ENCODE measurements around the gene TXNRD2. TPM values are rescaled to one million over a fixed set of nuclear protein-coding genes. Genes with fewer than 3 reads are reported as not detected.

TXNRD2 gene
- total RNA-seq, 4 donors from 2014 or later, result 16.7 to 33.1 (median 20.3) TPM

DNA sequence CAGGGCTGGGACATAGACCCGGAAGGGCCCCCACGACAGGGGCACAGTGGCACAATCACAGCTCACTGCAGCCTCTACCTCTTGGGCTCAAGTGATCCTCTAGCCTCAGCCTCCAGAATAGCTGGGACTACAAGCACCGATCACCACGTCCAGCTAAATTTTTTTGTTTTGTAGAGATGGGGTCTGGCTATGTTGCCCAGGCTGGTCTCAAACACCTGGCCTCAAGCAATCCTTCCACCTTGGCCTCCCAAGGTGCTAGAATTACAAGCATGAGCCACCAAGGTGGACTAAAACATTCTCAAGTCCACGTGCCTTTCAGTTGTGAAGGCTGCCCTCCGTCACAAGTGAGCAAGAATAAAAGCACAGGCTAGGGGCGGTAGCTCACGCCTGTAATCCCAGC lies 10.1 kb downstream of the TXNRD2 start:
- TF ChIP-seq EP300 (IDR thresholded peaks at IDR 0.05) (no peak), POLR2AphosphoS5 (IDR thresholded peaks at IDR 0.05) (no peak), POLR2A (IDR thresholded peaks at IDR 0.05) (no peak)
- TF ChIP-seq, protein P1, sequence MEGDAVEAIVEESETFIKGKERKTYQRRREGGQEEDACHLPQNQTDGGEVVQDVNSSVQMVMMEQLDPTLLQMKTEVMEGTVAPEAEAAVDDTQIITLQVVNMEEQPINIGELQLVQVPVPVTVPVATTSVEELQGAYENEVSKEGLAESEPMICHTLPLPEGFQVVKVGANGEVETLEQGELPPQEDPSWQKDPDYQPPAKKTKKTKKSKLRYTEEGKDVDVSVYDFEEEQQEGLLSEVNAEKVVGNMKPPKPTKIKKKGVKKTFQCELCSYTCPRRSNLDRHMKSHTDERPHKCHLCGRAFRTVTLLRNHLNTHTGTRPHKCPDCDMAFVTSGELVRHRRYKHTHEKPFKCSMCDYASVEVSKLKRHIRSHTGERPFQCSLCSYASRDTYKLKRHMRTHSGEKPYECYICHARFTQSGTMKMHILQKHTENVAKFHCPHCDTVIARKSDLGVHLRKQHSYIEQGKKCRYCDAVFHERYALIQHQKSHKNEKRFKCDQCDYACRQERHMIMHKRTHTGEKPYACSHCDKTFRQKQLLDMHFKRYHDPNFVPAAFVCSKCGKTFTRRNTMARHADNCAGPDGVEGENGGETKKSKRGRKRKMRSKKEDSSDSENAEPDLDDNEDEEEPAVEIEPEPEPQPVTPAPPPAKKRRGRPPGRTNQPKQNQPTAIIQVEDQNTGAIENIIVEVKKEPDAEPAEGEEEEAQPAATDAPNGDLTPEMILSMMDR (IDR thresholded peaks at IDR 0.05), result no peak
- WGBS, 2 donors (ENCODE audit: low coverage in 1 of 2), result 93 to 96% methylated on average over 4 of the region's 8 CpGs
- no peak overlapping the region for H3K4me3 ChIP-seq
- no peaks in the 10 kb centered on the region for H3K27me3 ChIP-seq
- H3K36me3 ChIP-seq, result peaks cover 0 to 24% of the 10 kb centered on the region in 2 donors
- no peaks in the 10 kb centered on the region for H3K9me3 ChIP-seq
- no peaks in the 10 kb centered on the region for H3K4me1 ChIP-seq
- no peak for ATAC-seq
- no peak overlapping the region for H3K27ac ChIP-seq

DNA sequence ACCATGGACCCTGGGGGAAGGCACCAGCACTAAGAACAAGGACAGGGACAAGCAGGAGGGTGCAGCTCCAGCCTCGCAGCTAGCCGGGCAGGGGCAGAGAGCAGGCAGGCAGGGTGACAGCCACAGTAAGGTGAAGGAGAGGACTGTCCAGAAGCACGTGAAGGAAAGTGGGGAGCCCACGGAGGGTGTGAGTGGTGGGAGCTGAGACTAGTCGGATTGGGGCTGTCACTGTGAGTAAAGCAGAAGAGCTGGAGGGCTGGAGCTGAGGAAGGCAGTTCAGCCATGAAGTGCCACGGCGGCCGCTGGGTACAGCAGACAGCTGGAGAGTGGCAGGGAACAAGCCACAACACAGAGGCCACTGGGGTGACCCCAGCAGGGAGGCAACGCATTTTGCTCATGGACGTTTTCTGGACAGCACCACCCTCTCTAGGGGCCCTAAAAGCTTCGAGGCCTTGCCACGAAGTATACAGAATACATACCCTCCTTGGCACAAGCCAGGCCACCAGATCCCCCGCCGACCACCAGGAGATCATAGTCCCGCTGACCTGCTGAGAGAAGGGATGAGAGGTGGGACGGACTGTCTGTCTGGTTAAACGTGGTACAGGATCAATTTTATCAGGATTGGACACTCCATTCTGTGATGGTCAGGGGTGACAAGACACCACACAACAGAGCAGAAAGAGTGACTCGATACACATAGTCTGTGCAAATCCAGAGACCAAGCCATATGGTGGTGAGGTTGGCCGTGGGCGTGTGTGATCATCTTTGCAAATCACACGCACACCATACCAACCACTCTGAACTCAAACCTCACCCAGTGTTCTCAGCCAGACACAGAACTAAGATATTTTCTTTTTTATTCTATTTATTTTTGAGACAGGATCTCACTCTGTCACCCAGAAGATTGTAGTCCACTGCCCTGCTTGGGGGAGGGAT lies 10.8 kb downstream of the TXNRD2 start:
- H3K9me3 ChIP-seq, result no peaks in the 10 kb centered on the region
- H3K27ac ChIP-seq, result no peak overlapping the region
- no peaks in the 10 kb centered on the region for H3K4me1 ChIP-seq
- no peak for ATAC-seq
- no peak overlapping the region for H3K4me3 ChIP-seq
- WGBS, 2 donors (ENCODE audit: low coverage in 1 of 2), result 84% methylated on average over 14 to 15 of the region's 21 CpGs
- H3K27me3 ChIP-seq, result no peaks in the 10 kb centered on the region
- no peak for TF ChIP-seq POLR2AphosphoS5 (IDR thresholded peaks at IDR 0.05)
- no peak for TF ChIP-seq POLR2A (IDR thresholded peaks at IDR 0.05)
- no peak for TF ChIP-seq EP300 (IDR thresholded peaks at IDR 0.05)
- TF ChIP-seq, protein P1 (IDR thresholded peaks at IDR 0.05), result no peak
- peaks cover 0 to 20% of the 10 kb centered on the region in 2 donors for H3K36me3 ChIP-seq

DNA sequence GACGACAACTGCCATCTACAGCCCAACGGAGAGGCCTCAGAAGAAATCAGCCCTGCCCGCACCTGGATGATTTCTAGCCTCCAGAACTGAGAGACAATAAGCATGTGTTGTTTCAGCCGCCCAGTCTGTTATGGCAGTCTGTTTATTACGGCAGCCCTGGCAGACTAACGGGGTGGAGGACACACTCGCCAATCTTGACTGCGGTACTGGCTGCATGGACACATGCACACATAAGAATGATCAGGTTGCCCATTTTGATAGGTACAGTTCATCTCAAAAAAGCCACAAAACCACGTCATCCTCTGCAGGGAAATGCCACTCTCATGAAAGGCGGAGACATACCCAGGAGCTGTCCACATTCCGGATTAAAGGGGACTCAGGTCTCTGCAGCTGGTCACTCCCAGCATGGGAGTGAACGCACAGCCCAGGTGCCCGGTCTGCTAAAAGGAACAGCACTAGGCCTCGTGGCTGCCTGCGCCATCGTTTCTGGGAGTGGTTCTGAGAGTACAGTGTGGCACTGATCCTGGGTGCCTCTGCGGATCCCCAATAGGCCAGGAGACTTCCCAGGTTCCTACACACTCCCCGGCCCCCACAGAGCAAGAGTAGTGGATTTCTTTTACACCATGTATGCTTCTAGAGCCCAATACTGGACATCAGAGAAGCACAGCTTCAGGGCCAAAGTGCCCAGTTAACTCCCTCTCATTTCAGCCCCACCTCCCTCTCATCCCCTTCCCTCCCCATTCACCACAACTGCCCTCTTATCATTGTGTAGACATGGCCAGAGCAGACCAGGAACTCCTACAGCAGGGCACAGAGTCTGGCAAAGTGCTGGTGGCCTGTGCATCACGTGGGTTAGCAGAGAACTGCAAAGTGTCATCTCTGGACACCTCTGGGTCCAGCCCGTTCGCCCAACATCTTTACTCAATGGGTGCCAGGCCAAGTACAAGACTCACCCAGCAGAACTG lies 11.8 kb downstream of the TXNRD2 start:
- H3K36me3 ChIP-seq, result peaks cover 0 to 19% of the 10 kb centered on the region in 2 donors
- ATAC-seq, result no peak
- no peaks in the 10 kb centered on the region for H3K27me3 ChIP-seq
- no peak overlapping the region for H3K27ac ChIP-seq
- TF ChIP-seq, protein P1 (IDR thresholded peaks at IDR 0.05), result no peak
- H3K4me3 ChIP-seq, result no peak overlapping the region
- WGBS, 2 donors (ENCODE audit: low coverage in 1 of 2), result 97 to 100% methylated on average over 3 to 6 of the region's 21 CpGs
- H3K9me3 ChIP-seq, result no peaks in the 10 kb centered on the region
- no peaks in the 10 kb centered on the region for H3K4me1 ChIP-seq

DNA sequence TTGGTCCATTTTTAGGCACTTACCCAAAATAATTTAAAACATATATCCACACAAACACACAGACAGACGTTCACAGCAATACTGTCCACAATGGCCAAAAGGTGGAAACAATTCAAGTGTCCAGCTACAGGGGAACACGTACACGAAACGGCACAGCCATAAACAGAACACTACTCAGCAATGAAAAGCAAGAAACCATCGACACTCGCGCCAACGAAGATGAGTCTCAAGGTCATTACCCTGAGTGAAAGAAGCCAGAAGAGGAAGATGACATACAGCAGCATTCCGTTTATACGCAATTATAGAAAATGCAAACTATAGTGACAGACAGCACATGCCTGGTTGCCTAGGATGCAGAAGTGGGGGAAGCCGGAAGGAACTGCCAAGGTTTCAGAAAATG lies 13.4 kb downstream of the TXNRD2 start:
- 82 to 89% methylated on average over 4 to 11 of the region's 11 CpGs for WGBS, 2 donors (ENCODE audit: low coverage in 1 of 2)
- TF ChIP-seq POLR2AphosphoS5 (IDR thresholded peaks at IDR 0.05) (no peak), POLR2A (IDR thresholded peaks at IDR 0.05) (no peak), EP300 (IDR thresholded peaks at IDR 0.05) (no peak)
- TF ChIP-seq, protein P1 (IDR thresholded peaks at IDR 0.05), result no peak
- Histone ChIP-seq H3K27me3 (no peaks in the 10 kb centered on the region), H3K27ac (no peak overlapping the region), H3K4me1 (no peaks in the 10 kb centered on the region), H3K4me3 (no peak overlapping the region), H3K9me3 (no peaks in the 10 kb centered on the region), H3K36me3 (peaks cover 0 to 25% of the 10 kb centered on the region in 2 donors)
- no peak for ATAC-seq
